ENCODE results near the gene MAPK9. TPM values are rescaled to one million over a fixed set of nuclear protein-coding genes. Genes with fewer than 3 reads are reported as not detected.

The MAPK9 gene
- total RNA-seq, 1 experiment from 2014 or later = 38.6 TPM

GRCh38 chr5:180211761-180212035 lies 80.2 kb downstream of the MAPK9 start:
- H2BK120ac ChIP-seq (ENCODE audit: low read depth, low read length, poor library complexity, severe bottlenecking) = no peak overlapping the region
- no peaks in the 10 kb centered on the region for H3K4me1 ChIP-seq (ENCODE audit: insufficient read depth, low read length)
- H3K4me2 ChIP-seq (ENCODE audit: insufficient read depth, insufficient read length, low read length) = no peak overlapping the region
- H3K9me3 ChIP-seq (ENCODE audit: control insufficient read depth, low read depth, low read length) = no peaks in the 10 kb centered on the region
- H2BK20ac ChIP-seq (ENCODE audit: low read depth, low read length, poor library complexity, severe bottlenecking) = no peak overlapping the region
- no peaks in the 10 kb centered on the region for H3K79me2 ChIP-seq (ENCODE audit: insufficient read depth, low read length)
- no peak overlapping the region for H3K4ac ChIP-seq (ENCODE audit: low read depth, low read length)
- H3K18ac ChIP-seq (ENCODE audit: insufficient read length, low read depth, low read length) = no peak overlapping the region
- TF ChIP-seq CTCF (conservative IDR thresholded peaks at IDR 0.05) = no peak
- Mint-ChIP-seq H3K36me3 (ENCODE audit: insufficient read depth in 1 of 3, low read depth in 3 of 3) (no peaks in the 10 kb centered on the region; a peak in 1 of 7 replicates), H3K4me1 (peaks cover 9 to 10% of the 10 kb centered on the region in 2 experiments; a peak in 3 of 4 replicates), H3K27me3 (ENCODE audit: low read depth) (peaks cover 36% of the 10 kb centered on the region), H3K4me3 (no peak overlapping the region), H3K9me3 (peaks cover 0 to 9% of the 10 kb centered on the region in 2 experiments; a peak in 2 of 5 replicates), H3K27ac (no peak overlapping the region; a peak in 1 of 7 replicates)
- H3K27me3 ChIP-seq (ENCODE audit: insufficient read depth, low read length) = peaks cover 7% of the 10 kb centered on the region; the same call in 1 of the 2 replicates
- no peak overlapping the region for H2BK12ac ChIP-seq (ENCODE audit: insufficient read length, low read depth, low read length)
- H3K23ac ChIP-seq (ENCODE audit: insufficient read length, low read depth, low read length) = no peak overlapping the region
- no peak overlapping the region for H2BK15ac ChIP-seq (ENCODE audit: low read depth, low read length)
- WGBS (ENCODE audit: extremely low coverage, insufficient read length, low lambda C conversion rate) = no CpG with 5 or more reads among the region's 4 CpGs
- H3K14ac ChIP-seq (ENCODE audit: insufficient read depth, low read length) = no peak overlapping the region
- H3K23me2 ChIP-seq (ENCODE audit: insufficient read length, low read depth, low read length, poor library complexity, severe bottlenecking) = no peaks in the 10 kb centered on the region
- no peak overlapping the region for H2BK5ac ChIP-seq (ENCODE audit: insufficient read length, low read length)
- H2AK5ac ChIP-seq (ENCODE audit: insufficient read length, low read length) = no peak overlapping the region
- H4K20me1 ChIP-seq (ENCODE audit: control insufficient read depth, insufficient read depth, insufficient read length) = no peaks in the 10 kb centered on the region
- H3K79me1 ChIP-seq (ENCODE audit: insufficient read depth, low read depth, low read length, poor library complexity, severe bottlenecking) = no peaks in the 10 kb centered on the region
- no peak overlapping the region for H2AFZ ChIP-seq (ENCODE audit: low read length)
- H3K9ac ChIP-seq (ENCODE audit: extremely low read depth, insufficient read length, low read length) = no peak overlapping the region
- no peak overlapping the region for H3K56ac ChIP-seq (ENCODE audit: insufficient read length, low read depth, low read length)
- no peak overlapping the region for H4K8ac ChIP-seq (replicated peaks; ENCODE audit: insufficient read length, low read depth, low read length)
- no peak overlapping the region for H4K5ac ChIP-seq (ENCODE audit: insufficient read length, low read depth, low read length)
- no peak overlapping the region for H4K91ac ChIP-seq (ENCODE audit: insufficient read length, low read depth, low read length)
- no peak overlapping the region for H3K27ac ChIP-seq (ENCODE audit: insufficient read length, low read depth, low read length)
- no peak overlapping the region for H3T11ph ChIP-seq (ENCODE audit: low read length)
- no peak for DNase-seq

Measured in H9 (cell line).